ENCODE results near the gene LARP1B. TPM values are rescaled to one million over a fixed set of nuclear protein-coding genes. Genes with fewer than 3 reads are reported as not detected.
A peak's percentile ranks its signal among the peaks of the same experiment; 100 is the strongest.

The LARP1B gene
- total and polyA plus RNA-seq, 2 donors (not counting 1 experiment from before 2014, with no cell fraction given): 16.8 to 17.1 TPM

GRCh38 chr4:128123036-128123435 is 61.9 kb downstream of the LARP1B start:
- no peaks in the 10 kb centered on the region for H3K79me2 ChIP-seq (ENCODE audit: control insufficient read depth, insufficient read depth, low read length)
- TF ChIP-seq EZH2 (IDR thresholded peaks at IDR 0.05; ENCODE audit: low read length, missing control alignments): no peak
- TF ChIP-seq CTCF (conservative IDR thresholded peaks at IDR 0.05 in 1 of 2, IDR thresholded peaks at IDR 0.05 in 1 of 2; ENCODE audit: low read depth in 1 of 2, low read length in 2 of 2): no peak
- H3K4me2 ChIP-seq (ENCODE audit: extremely low read depth, insufficient read depth, low read length): no peak overlapping the region

GRCh38 chr4:128130621-128131020 is 69.5 kb downstream of the LARP1B start:
- no peak overlapping the region for H2AFZ ChIP-seq (ENCODE audit: low read length)
- no peak overlapping the region for H3K9ac ChIP-seq (ENCODE audit: insufficient read depth, low read length)
- H3K4me2 ChIP-seq (ENCODE audit: extremely low read depth, insufficient read depth, low read length): no peak overlapping the region

More at GRCh38 chr4:128123036-128123435, 61.9 kb downstream of the LARP1B start:
- Histone ChIP-seq H3K9me3 (ENCODE audit: control insufficient read depth, insufficient read depth, low read depth, low read length) (no peaks in the 10 kb centered on the region), H3K4me1 (ENCODE audit: control insufficient read depth, extremely low read depth, insufficient read depth, low read length) (no peaks in the 10 kb centered on the region), H3K36me3 (ENCODE audit: control insufficient read depth, insufficient read depth, low read length) (peaks cover 3% of the 10 kb centered on the region), H3K27me3 (ENCODE audit: control insufficient read depth, insufficient read depth, low read length) (no peaks in the 10 kb centered on the region), H3K9ac (ENCODE audit: insufficient read depth, low read length) (no peak overlapping the region), H4K20me1 (ENCODE audit: control insufficient read depth, extremely low read depth, insufficient read depth, low read length) (no peaks in the 10 kb centered on the region), H3K27ac (ENCODE audit: insufficient read depth, low read length) (no peak overlapping the region), H2AFZ (ENCODE audit: low read length) (no peak overlapping the region), H3K4me3 (replicated peaks in 1 of 4; ENCODE audit: control extremely low read depth in 1 of 4, insufficient read depth in 1 of 4, low read depth in 3 of 4, low read length in 4 of 4) (no peak overlapping the region)
- DNase-seq (ENCODE audit: low read depth in 2 of 2): no peak

GRCh38 chr4:128134925-128135324 is 73.8 kb downstream of the LARP1B start:
- Histone ChIP-seq H3K9ac (ENCODE audit: insufficient read depth, low read length) (no peak overlapping the region), H3K27ac (ENCODE audit: insufficient read depth, low read length) (no peak overlapping the region), H2AFZ (ENCODE audit: low read length) (no peak overlapping the region), H3K79me2 (ENCODE audit: control insufficient read depth, insufficient read depth, low read length) (no peaks in the 10 kb centered on the region), H3K36me3 (ENCODE audit: control insufficient read depth, insufficient read depth, low read length) (no peaks in the 10 kb centered on the region), H3K4me3 (replicated peaks in 1 of 4; ENCODE audit: control extremely low read depth in 1 of 4, insufficient read depth in 1 of 4, low read depth in 3 of 4, low read length in 4 of 4) (no peak overlapping the region), H3K27me3 (ENCODE audit: control insufficient read depth, insufficient read depth, low read length) (no peaks in the 10 kb centered on the region), H3K4me2 (ENCODE audit: extremely low read depth, insufficient read depth, low read length) (no peak overlapping the region), H3K4me1 (ENCODE audit: control insufficient read depth, extremely low read depth, insufficient read depth, low read length) (no peaks in the 10 kb centered on the region), H4K20me1 (ENCODE audit: control insufficient read depth, extremely low read depth, insufficient read depth, low read length) (no peaks in the 10 kb centered on the region), H3K9me3 (ENCODE audit: control insufficient read depth, insufficient read depth, low read depth, low read length) (no peaks in the 10 kb centered on the region)
- TF ChIP-seq CTCF (conservative IDR thresholded peaks at IDR 0.05 in 1 of 2, IDR thresholded peaks at IDR 0.05 in 1 of 2; ENCODE audit: low read depth in 1 of 2, low read length in 2 of 2): no peak
- TF ChIP-seq EZH2 (IDR thresholded peaks at IDR 0.05; ENCODE audit: low read length, missing control alignments): no peak
- no peak for DNase-seq (ENCODE audit: low read depth in 2 of 2)

More at GRCh38 chr4:128130621-128131020, 69.5 kb downstream of the LARP1B start:
- Histone ChIP-seq H3K36me3 (ENCODE audit: control insufficient read depth, insufficient read depth, low read length) (no peaks in the 10 kb centered on the region), H3K9me3 (ENCODE audit: control insufficient read depth, insufficient read depth, low read depth, low read length) (no peaks in the 10 kb centered on the region), H3K79me2 (ENCODE audit: control insufficient read depth, insufficient read depth, low read length) (no peaks in the 10 kb centered on the region), H3K4me3 (replicated peaks in 1 of 4; ENCODE audit: control extremely low read depth in 1 of 4, insufficient read depth in 1 of 4, low read depth in 3 of 4, low read length in 4 of 4) (no peak overlapping the region), H3K27me3 (ENCODE audit: control insufficient read depth, insufficient read depth, low read length) (no peaks in the 10 kb centered on the region), H3K4me1 (ENCODE audit: control insufficient read depth, extremely low read depth, insufficient read depth, low read length) (no peaks in the 10 kb centered on the region), H3K27ac (ENCODE audit: insufficient read depth, low read length) (no peak overlapping the region), H4K20me1 (ENCODE audit: control insufficient read depth, extremely low read depth, insufficient read depth, low read length) (no peaks in the 10 kb centered on the region)
- TF ChIP-seq CTCF (conservative IDR thresholded peaks at IDR 0.05 in 1 of 2, IDR thresholded peaks at IDR 0.05 in 1 of 2; ENCODE audit: low read depth in 1 of 2, low read length in 2 of 2) (no peak), EZH2 (IDR thresholded peaks at IDR 0.05; ENCODE audit: low read length, missing control alignments) (no peak)
- DNase-seq (ENCODE audit: low read depth in 2 of 2): peak in 1 of 2 donors; percentile 66

All from fibroblast of lung (primary cell).